HG02970 (cell line): ENCODE measurements around the gene ERGIC1.
"Not testable (repeated sequence)": the region's sequence is repeated elsewhere in the genome, so short reads cannot be mapped to it uniquely, and the experiment has no call there.

Source experiments
- ATAC-seq: cut with Tn5 transposase; IDR thresholded peaks from one replicate; pipeline ENCODE4 v1.9.1; 2021; ENCODE audit warnings: mild to moderate bottlenecking, moderate library complexity, moderate number of reproducible peaks; ENCODE audit not compliant: unreplicated experiment, low FRiP score

Gene ERGIC1

DNA sequence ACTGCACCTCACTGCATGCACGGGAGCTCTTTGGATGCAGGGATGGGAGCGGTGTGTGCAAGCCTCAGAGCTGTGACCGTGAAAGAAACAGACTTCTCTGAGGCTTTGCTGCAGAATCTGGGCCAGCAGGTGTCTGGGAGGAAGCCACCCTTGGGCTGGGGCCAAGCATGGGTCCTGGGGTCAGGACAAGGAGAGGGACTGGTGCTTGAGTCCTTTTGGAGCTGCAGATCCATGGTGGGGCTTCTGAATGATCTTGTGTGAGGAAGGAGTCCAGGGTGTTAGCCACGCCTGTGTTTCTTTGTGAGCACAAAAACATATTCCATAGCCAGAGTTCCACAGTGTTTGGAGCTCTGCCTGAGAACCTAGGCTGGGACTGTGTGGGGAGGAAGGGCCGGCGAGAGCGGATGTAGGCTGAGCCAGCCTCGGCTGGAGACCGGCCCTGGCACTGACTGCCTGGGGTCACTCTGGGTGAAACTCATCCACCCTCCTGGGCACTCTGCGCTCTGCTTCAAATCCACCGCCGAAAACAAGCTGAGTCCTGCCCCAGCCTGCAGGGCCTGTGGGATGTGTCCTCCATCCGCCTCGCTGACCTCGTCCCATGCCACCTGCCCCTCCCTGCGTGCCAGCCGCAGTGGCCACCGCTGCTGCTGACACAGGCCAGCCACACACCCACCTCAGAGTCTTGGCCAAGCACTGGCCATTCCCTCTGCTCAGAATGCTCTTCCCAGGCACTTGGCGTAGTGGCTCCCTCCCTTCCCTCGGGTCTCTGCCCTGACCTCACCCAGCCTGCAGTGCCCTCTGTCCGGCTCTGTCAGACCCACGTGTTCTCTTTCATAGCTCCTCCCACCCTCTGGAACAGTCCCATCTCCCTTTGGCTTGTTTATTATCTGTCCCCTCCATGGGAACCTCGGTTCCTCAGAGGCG lies 26.7 kb downstream of the ERGIC1 start:
- ATAC-seq, result no peak

DNA sequence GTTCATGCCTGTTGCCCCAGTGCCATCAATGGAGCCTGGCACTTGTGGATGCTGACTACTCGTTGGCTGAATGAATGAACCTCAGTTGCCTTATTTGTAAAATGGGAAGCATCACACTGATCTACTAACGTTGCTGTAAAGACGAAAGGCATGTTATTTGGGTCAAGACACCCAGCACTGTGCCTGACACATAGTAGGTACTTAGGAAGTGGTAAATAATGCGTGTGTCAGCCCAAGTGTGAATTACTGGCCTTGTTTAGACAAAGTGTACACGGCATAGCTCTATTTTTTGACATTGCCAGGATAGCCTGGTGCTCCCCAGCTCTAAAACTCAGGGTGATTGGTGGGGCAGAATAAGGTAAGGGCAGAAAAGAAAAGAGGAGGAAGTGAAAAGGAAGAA lies 27.4 kb downstream of the ERGIC1 start:
- no peak for ATAC-seq

GRCh38 chr5:172862165-172862801 lies 28.2 kb downstream of the ERGIC1 start:
- ATAC-seq, result no peak

GRCh38 chr5:172864171-172864570 lies 30.1 kb downstream of the ERGIC1 start:
- ATAC-seq, result not testable (repeated sequence)

GRCh38 chr5:172864747-172865146 lies 30.7 kb downstream of the ERGIC1 start:
- ATAC-seq, result no peak

- no peak for ATAC-seq
Measured at GRCh38 chr5:172866378-172866777, 32.3 kb downstream of the ERGIC1 start.

DNA sequence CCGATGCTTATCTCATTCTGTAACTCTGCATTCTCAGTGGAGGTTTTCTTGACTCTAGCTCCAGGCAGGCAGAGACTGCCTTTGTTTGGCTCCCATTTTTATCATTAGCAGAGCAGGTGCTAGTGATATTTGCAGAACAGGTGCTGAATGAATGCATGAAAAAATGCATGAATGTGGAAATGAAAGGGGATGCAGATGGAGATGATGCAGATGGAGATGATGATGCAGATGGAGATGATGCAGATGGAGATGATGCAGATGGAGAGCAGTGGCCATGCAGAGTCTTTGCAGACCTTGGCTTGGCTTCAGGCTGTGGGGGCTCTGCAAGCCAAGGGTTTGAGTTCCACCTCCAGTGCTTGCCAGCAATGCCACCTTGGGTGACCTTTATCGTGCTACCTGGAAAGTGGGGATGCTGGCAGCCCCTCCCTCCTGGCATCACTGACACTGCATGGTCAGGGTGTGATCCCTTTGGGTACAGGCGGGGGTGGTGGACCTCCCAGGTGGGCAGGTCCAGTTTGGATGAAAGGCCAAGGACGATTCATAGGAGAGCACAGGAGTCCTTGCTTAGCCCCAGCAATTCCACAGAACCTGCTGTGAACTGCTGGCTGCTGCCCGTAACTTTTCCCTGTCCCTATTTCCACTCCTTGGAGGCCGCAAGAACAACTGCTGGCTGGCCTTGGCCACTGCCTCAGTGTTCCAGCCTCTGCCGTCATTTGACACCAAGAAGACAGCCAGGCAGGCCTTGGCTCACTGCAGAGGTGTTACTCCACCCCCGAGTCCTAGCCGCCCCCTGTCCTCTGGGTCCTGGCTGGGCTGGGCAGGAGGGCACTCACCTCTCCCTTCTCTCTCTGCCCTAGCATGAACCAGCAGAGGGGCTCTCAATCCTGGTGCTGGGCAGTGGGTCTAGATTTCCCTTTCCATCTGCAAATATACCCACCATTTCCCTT lies 33.0 kb downstream of the ERGIC1 start:
- no peak for ATAC-seq

DNA sequence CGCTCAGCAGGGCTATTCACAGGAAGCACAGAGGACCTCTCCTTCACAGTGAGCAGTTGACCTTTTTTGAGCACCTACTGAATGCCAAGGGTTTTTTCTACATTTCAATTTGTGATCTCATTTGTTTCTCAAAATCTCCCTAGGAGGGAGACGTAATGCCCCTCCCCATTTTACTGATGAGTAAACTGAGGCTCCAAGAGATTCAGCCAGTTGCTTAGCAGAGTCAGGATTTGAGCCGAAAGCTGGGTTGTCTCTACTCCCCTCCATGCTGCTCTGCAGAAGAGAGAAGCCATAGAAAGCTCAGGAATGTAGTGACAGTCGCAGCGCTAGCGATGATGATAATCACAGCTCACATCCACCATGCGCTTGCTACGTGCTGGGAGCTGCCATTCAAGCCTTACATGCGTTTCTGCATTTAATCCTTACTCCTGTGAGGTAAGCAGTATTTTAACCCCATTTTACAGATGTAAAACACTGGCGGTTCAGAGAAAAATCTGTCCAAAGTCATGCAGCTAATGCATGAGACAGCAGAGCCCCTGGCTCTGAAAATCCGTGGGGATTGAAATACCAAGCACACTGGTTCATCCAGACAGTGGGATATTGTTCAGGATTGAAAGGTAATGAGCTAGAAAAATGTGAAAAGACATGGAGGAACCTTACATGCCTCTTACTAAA lies 33.8 kb downstream of the ERGIC1 start:
- no peak for ATAC-seq

- ATAC-seq, result no peak
Measured at GRCh38 chr5:172868436-172868923, 34.4 kb downstream of the ERGIC1 start.

- no peak for ATAC-seq
Measured at GRCh38 chr5:172868924-172869591, 35.0 kb downstream of the ERGIC1 start.

DNA sequence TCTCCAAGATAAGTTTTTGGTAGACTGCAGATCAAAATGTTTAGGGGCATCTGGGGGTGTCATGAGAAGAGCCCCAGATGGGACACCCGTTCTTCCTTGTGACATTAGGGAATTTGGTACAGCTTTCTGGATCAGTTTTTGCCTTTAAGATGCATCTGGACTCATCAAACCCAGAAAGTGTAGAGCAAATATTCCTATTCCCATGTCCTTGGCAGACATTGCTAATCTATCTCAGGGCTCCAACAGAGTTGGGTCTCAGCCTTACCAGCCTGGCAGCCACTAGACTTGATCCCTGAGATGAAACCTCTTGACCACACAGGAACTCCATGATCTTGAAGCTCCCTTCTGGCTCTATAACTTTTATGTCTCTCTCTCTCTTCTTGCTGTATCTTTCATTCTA lies 35.6 kb downstream of the ERGIC1 start:
- ATAC-seq, result no peak

- no peak for ATAC-seq
Measured at GRCh38 chr5:172870291-172870714, 36.3 kb downstream of the ERGIC1 start.

DNA sequence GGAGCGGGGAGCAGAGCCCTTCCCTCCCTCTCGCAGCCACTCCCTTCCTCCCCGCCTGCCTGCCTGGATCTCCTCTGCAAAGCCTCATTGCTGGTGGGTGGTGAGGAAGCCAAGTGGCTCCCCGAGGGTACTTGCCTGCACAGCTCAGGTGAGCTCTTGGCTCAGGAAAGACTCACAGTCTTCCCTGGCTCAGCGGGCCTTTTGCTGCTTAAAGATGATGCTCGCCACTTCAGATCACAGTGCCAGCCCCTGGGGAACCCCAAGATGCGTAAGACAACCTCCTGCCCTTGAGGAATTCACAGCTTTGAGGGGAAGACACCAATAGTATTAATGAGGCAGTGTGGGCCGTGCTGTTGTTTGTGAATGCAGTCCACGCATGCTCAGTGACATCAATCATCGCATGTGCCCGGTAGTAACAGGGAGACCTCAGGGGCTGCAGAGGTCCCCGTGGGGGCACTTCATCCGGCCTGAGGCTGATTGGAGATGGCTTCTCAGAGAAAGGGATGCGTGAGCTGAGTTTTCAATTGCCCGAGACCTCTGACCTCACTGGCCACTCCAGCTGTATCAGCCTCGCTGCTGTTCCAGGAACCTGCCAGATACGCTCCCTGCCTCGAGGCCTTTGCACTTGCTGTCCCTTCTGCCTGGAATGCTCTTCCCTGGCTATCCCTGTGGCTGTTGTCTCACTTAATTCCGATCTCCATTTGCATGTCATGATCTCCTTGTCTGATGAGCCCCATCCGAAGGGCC lies 36.8 kb downstream of the ERGIC1 start:
- ATAC-seq, result no peak

GRCh38 chr5:172871536-172871935 lies 37.5 kb downstream of the ERGIC1 start:
- ATAC-seq, result no peak

- no peak for ATAC-seq
Measured at GRCh38 chr5:172871982-172872381, 37.9 kb downstream of the ERGIC1 start.

GRCh38 chr5:172872997-172873491 lies 39.0 kb downstream of the ERGIC1 start:
- no peak for ATAC-seq

- no peak for ATAC-seq
Measured at GRCh38 chr5:172873513-172873912, 39.5 kb downstream of the ERGIC1 start.

GRCh38 chr5:172874647-172875504 lies 40.8 kb downstream of the ERGIC1 start:
- ATAC-seq, result no peak
